SKM-1 (cell line): ENCODE measurements around the gene KAT2B.
"Not testable (repeated sequence)": the region's sequence is repeated elsewhere in the genome, so short reads cannot be mapped to it uniquely, and the experiment has no call there.

Source experiments
- DNase-seq: peaks from one replicate; lab custom pipeline; 2025; ENCODE audit not compliant: unreplicated experiment; lab: John Stamatoyannopoulos, UW

KAT2B gene

DNA sequence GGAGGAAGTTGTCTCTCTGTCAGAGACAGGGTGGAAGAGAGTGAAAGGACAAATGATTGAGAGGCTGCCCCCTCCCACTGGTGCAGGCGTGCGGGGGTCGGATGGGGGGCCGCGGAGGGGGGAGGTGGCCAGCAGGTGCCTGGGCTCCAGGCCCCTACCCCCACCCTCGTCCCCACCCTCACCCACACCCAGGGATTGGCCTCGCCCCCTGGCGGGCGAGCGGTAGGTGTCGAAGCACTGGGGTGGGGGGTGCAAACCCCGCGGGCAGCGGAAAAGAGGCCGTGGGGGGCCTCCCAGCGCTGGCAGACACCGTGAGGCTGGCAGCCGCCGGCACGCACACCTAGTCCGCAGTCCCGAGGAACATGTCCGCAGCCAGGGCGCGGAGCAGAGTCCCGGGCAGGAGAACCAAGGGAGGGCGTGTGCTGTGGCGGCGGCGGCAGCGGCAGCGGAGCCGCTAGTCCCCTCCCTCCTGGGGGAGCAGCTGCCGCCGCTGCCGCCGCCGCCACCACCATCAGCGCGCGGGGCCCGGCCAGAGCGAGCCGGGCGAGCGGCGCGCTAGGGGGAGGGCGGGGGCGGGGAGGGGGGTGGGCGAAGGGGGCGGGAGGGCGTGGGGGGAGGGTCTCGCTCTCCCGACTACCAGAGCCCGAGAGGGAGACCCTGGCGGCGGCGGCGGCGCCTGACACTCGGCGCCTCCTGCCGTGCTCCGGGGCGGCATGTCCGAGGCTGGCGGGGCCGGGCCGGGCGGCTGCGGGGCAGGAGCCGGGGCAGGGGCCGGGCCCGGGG lies at the start of gene KAT2B:
KAT2B (plus strand) TSS at position 682 of the 783 bp plus-strand sequence; CDS start at position 714, 32 bp downstream.
- DNase-seq, result no peak

DNA sequence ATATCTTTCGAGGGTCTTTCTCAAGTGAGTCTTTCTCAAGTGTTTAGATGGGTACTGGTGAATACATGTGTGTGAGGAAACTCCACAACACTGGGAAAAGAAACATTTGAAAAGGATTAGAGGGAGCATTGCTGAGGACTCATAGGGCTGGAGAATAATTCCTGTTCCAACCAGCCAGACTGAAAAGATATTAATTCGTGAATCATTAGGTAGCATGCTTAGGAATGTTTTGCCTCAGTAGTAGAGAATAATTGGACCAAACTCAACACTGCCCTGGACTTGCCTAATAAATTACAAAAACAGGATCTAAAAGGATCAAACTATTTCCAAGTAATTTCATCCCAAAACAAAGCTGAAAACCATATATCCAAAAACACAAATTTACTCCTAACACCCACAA lies 45.5 kb upstream of the KAT2B start:
- no peak for DNase-seq

DNA sequence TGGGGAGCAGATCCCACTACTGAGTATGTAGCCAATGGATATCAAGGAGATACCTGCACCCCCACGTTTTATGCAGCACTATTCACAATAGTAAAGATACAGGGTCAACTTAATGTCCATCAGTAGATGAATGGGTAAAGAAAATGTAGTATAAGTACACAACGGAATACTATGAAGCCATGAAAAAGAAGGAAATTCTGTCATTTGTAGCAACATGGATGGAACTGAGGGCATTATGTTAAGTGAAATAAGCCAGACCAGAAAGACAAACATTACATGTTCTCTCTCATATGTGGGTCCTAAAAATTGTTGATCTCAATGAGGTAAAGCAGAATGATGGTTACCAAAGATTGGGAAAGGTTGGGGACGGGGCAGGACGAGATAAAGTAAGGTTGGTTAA lies 42.7 kb upstream of the KAT2B start:
- no peak for DNase-seq

DNA sequence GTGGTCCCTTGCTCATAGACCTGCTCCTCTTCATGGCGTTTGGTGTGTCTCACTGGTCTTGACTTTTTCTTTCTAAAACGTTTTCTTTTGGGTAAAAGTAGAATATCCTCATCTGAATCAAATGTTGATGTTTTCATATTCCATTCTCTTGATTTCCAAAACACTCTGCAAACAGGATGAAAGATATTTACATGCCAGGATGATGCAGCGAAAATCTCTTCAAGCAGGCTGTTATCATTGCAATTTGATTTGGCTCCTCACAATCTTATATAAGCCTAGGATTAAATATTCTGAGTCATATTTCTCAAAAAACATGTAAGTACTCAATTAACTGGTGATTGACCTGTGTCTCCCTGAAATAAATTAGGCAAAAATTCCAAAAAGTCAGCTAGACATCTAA lies 38.3 kb upstream of the KAT2B start:
- DNase-seq, result no peak

DNA sequence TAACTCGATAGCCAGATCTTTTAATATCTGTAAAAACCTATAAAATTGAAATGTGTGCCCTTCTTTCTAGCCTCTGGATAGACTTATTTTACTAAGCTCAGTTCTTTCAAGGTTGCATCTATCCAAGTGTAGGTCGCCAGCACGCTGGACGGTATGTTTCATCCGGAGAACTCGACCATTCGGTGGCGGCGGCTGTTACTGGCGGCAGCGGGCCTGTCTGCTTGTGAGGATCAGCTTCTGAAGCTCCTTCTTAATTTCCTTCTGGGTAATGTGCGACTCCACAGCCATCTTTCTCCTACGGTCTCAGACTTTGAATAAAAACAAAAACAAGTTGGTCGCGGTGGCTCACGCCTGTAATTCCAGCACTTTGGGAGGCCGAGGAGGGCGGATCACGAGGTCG lies 32.3 kb upstream of the KAT2B start:
- DNase-seq, result no peak

DNA sequence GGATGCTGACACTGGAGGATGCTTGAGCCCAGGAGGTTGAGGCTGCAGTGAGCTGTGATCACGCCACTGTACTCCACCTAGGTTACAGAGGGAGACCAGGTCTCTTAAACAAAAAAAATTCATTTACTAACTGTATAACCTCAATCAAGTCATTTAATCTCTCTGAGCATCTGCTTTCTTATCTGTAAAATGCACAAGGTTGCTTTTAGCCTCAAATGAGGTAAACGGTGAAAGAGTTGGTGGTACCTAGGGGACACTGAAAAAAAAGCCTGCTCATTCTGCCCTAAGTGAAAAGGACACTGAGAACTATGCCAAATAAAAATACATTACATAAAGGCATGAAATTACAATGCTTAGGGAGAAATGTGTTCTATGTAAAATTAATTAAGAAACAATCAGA lies 31.6 kb upstream of the KAT2B start:
- no peak for DNase-seq

DNA sequence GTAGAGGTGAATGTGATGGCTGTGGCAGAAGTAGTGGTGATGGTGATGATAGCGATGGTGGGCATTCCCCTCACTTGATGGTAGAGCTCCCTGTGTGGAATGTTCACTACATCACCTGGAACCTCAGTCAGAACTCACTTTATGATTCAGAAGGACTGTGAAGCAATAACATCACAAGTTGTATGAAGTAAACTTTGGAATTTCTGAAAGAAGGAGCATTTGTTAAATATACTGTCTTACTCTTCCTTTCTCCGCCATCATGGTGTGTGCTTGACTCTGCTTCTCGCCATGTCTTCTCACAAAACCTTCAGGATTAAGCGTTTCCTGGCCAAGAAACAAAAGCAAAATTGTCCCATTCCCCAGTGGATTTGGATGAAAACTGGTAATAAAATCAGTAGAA lies 28.1 kb upstream of the KAT2B start, which contains the start of gene PP2D1:
PP2D1 (minus strand) TSS at position 101 of the 400 bp plus-strand sequence. CDS start 192 bp downstream, outside the sequence.
- no peak for DNase-seq

DNA sequence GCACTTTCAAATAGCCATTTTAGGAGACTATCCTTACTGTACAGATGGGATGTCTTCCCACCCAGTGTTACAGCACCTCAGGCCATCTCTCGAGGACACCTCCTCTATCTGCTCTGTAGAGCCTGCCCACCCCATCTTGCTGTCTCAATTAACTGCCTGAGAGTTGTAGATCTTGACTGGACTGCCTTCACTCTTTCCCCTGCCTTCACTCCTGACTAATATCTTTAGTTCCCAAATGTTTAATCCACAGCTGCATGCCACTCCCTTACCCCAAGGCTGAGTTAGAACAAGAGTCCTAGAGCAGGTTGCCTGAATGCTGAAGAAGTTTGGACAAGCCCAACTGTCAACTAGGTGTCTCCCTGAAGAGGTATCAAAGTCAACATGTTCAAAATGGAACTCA lies 26.9 kb upstream of the KAT2B start:
- DNase-seq, result no peak

DNA sequence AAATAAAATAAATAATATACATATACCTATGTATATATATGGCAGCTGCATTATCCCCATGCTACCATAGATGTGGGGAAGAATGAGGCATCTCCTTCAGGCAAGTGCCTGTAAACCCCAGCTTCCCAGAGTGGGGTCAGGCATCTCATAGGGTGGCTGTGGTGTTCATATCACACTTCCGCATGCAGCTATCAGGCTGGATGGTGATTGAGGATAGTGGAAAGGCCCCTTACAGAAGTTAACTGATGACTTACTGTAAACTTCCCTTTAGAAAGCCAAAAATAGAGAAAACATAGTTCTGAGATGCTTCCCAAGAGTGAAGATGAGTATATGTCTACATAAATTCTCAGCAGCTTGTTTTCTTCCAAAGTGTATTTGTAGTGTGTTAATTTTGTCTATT lies 24.7 kb upstream of the KAT2B start:
- no peak for DNase-seq

DNA sequence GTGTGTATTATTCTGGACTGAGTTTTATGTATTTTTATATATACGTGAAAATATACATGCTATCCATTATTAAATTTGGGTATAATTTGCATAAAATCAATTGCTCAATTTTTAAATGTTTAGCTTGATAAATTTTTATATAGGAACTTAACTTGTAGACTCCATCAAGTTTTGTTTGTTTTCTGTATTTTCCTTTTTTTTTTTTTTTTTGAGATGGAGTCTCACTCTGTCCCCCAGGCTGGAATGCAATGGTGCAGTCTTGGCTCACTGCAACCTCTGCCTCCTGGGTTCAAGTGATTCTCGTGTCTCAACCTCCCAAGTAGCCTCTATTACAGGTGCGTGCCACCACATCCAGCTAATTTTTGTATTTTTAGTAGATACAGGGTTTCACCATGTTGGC lies 24.2 kb upstream of the KAT2B start:
- not testable (repeated sequence) for DNase-seq

DNA sequence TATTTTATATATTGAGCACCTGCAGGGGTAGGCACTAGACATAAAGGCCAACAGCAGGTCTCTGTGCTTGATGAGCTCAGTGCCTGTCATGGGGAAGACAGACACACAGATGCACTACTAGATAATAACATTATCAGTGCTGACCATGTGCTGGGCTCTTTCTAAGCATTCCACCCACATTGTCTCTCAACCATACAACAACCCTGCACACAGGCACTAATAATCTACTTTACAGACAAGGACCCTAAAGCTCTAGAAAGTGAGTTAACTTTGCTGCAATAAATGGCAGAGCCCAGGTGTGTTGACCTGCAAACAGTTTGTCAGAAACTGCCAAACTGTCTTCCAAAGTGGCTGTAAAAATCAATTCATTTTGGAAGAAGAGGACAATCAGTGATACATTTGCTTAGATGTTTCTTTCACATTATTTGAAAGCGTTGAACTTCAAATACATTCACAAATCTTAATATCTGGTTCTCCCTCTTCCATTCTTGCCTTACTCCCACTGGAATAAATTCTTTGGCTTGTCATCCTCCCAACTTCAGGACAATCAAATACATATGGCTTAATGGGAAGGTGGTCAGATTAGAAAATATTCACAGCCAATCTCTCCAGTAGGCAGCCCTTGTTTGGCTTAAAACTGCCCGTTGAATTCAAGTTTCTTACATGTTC lies 17.2 kb upstream of the KAT2B start:
- no peak for DNase-seq

DNA sequence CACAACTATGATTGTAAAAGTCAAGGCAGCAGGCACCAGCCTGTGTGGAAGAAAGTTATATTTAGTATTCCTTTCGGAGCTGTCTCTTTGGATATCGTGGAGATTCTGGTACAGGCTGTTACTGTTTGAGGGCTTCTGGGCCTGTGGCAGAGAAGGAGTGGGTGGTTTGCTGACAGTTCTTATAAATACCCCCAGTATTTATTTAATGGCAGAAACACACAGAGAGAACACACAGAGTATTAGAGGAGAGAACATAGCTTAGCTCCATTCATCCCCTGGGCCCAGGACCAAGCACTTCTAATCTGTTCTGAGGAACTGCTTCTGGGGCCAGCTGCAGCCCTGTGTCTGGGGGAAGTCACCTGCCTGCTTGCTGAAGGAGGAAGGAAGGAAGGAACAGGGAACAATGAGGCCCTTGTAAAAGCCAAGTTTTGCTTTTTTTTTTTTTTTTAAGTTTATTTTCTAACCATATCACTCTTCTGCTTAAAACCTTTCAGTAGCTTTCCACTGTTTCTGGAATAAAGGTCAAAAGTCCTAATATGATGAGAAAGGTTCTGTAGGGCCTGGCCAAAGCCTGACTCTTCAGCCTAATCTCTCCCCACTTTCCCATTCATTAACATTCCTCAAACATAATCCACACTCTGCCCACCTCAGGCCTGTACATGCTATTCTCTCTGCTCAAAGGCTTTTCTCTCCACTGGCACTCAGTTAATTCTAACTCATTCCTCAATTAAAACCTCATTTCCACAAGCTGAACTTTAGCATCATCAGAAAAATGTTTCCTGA lies 16.4 kb upstream of the KAT2B start:
- DNase-seq, result peak; percentile 27

DNA sequence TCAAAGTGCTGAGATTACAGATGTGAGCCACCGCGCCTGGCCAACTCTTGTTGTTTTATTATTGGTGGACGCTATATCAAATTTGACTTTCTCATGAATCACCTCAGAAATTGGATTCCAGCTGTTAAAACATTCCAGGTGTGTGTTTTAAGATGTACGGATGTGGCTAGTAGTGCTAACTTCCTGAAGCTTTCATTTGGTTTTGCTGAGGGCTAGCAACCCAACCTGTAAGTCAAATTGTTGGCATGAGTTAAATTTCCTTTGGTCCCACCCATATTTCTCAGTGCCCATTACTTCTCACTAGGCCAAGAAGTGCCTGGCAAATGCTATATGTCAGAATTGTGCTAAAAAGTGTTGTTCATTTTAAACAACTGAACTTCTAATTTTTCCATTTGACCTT lies 13.1 kb upstream of the KAT2B start:
- DNase-seq, result no peak

DNA sequence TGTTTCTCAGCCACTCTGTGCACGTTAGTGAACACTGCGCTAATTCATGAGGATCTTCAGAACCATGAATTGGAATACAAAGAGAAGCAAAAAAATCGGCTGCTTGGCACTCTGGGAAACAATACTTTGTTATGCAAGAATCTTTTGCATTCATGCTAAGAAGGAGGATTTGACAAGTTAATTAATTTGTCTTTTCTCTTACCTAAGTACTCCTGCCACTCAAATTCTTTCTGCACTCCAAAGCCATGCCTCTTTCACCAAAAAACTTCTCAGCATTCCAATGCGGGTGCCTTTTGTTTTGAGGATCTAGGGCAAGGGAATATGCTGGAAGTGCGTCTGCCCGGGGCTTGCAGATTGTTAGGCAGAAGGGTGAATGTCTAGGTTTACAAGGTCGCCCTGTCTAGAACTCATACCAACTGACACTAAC lies 11.3 kb upstream of the KAT2B start:
- no peak for DNase-seq

DNA sequence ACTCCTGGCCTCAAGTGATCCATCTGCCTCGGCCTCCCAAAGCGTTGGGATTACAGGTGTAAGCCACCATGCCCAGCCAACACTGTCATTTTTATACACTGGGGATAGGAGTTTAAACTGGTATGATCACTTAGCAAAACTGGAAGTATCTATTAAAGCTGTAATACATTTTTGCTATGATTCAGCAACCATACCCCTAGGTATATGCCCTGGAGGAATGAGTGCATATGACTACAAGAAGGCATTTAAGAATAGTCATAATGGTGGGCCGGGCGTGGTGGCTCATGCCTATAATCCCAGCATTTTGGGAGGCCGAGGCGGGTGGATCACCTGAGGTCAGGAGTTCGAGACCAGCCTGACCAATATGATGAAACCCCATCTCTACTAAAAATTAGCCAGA lies 8.3 kb upstream of the KAT2B start:
- not testable (repeated sequence) for DNase-seq

DNA sequence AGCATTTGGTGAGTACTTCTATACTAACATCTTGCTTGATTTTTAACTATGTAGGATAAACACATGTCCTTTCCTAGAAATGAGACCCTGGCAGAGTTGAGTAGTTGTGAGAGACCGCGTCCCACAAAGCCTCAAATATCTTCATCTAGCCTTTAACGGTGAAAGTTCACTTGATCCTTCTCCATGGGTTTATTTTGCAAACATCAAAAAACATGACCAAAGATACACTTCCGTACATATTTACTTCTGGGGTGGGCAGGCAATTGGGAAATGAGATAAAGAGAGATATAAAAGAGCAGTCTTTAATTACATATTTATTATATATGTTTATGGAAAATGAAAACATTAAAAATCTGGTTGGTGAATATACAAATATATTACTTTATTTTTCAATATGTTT lies 5.2 kb upstream of the KAT2B start:
- no peak for DNase-seq

DNA sequence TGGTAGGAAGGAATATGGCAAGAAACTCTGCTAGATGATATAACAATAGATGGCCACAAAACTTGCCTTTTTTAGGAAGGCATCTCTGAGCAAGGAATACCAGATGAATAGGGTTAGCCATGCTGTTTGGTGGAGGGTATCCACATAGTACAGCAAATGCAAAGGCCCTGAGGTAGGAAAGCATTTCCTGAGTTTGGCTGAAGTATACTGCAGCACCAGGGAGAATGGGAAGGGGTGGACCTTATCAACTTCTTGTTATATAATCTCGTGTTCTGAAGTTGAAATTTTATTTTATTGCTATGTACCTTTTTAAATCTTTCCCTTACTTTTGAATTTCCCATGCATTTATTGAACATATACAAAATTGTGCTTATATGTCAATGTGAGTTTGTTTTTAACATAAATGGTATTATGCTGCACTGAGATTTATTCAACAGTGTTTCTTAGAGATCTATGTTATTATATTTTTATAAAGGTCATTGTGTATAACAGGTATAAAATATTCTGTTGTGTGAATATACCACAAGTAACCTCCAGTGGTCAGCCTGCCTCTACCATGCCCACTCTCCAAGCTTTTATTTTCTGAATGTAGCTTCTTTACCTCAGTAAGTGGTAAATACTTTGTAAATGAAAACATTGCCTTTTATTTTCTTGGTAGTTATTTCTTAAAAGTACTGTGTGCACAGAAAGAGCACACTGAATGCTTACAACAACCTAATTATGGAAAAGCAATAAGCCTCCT lies 2.8 kb upstream of the KAT2B start:
- no peak for DNase-seq

DNA sequence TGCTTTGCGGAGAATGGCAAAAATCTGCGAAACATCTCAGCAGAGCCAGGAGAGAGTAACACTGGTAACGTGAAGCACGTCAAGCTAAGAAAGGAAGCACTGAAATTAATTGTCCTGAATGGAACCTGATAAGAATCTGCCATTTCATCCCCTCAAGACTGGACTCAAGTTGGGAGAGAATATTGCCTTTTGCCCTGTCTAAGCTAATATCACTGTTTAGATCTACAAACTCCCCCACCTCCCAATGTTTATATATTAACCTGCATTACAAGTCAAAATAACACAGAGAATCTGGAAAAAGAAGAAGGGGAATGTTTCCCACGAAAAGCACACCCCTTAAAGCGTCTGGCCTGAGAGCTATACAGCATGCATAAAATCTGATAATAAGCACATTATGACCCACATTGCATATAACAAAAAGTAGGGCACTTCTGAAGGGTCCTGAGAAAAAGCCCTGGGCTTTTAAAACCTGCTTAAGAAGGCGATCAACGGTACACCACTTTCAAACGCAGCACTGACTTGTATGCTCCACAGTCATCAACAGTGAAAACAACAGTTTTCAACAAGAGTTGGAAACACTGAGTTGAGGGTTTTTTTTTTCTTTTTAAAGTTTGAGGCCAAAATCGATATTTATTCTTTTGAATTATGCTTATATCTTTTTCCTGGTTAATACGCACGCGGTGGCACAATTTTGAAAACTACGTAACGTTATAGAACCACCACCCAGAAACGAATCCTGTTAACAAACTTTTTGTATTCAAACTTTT lies 1.4 kb upstream of the KAT2B start:
- DNase-seq, result no peak

DNA sequence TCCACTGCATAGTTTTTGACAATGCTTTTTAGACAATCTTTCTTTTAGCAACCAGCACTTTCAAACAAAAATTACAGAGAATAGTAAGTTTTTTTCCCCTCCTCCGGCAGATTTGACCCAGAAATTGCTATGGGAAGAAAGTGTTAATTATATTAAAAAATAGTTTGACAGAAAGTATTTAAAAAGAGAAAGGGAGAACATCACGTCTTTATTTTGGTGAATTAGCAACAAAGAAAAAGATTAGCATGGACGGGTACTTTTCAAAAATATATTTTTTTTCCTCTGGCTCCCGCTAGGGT lies 831 bp upstream of the KAT2B start:
- DNase-seq, result no peak

DNA sequence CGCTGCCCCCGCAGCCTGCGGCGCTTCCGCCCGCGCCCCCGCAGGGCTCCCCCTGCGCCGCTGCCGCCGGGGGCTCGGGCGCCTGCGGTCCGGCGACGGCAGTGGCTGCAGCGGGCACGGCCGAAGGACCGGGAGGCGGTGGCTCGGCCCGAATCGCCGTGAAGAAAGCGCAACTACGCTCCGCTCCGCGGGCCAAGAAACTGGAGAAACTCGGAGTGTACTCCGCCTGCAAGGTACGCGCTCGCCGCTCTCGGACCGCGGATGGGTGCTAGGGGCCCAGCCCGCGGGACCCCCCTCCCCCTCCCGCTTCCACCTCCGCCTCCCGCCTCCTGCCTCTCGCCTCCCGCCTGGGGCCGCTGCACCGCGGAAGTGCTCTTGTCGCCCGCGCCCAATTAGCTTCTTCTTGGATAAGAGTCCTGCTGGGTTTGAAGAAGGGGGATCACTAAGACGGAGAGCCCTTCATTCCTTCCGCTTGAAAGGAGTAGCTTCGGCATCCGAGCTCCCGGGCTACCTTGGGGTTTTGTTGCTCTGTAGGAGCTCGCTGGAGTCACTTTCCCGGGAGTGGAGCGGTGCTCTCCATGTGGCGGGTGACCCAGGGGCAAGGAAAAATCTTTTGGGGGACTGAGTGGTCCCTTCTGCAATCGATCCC lies 426 bp downstream of the KAT2B start:
- DNase-seq, result peak; percentile 59
